ENCODE measurements around the gene GRIN1.
A peak's percentile ranks its signal among the peaks of the same experiment; 100 is the strongest.

GRIN1 gene

DNA sequence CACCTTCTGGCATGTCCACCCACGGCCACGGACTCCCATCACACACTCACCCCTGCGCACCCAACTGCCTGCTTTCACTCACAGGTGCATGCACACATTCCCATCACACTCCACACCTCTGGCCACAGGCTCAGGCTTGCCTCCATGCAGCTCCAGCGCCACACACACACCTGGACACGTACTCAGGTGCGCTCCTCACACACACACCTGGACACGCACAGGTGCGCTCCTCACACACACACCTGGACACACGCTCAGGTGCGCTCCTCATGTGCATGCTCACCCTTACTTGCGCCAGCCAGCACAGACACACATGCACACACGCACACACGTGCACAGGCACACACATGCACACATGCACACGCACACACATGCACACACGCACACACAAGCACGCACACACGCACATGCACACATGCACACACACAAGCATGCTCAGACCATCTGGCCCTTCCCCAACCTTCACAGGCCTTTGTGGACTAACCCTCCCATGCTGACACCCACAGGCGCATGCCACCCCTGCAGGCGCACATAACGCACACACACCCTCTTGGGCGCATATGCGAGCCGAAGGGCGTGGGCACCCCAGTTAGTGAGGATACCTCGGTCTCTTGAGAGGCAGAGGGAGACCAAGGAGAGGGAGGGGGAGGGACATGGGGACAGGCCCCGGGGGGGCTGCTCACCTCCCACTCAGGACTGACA, 8.3 kb downstream of the GRIN1 start:
- peak; percentile 35 for FAIRE-seq
- no peak for DNase-seq (ENCODE audit: insufficient read length, low spot score)
- TF ChIP-seq TAF1 (IDR thresholded peaks at IDR 0.05; ENCODE audit: low read depth, low read length) (no peak), POU2F2 (IDR thresholded peaks at IDR 0.05; ENCODE audit: low read depth, low read length) (no peak), POLR2AphosphoS5 (IDR thresholded peaks at IDR 0.05; ENCODE audit: low read depth, low read length) (no peak), POLR2A (IDR thresholded peaks at IDR 0.05; ENCODE audit: low read depth, low read length) (no peak), SPI1 (IDR thresholded peaks at IDR 0.05; ENCODE audit: low read depth, low read length) (no peak), PAX5 (IDR thresholded peaks at IDR 0.05; ENCODE audit: insufficient read depth, low read length, severe bottlenecking) (no peak)

DNA sequence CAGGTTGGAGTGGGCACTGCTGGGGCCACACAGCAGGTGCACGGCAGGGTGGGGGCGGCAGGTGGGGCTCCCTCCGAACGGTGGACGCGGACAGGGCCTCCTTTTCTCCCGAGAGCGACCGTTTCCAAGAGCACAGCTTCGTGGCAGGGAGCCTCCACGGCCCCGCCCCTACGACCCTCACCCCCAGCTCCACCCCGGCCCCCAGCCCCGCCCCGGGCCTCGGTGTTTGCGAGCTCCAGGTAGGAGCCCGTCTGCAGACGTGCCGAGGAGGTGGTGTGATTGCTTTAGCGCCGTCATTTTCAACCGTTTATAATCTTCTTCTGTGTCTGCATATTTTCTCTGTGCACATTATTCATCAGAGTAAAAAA, 8.8 kb downstream of the GRIN1 start:
- DNase-seq (ENCODE audit: insufficient read length, low spot score) (no peak), FAIRE-seq (no peak)
- TF ChIP-seq SPI1 (IDR thresholded peaks at IDR 0.05; ENCODE audit: low read depth, low read length) (no peak), PAX5 (IDR thresholded peaks at IDR 0.05; ENCODE audit: insufficient read depth, low read length, severe bottlenecking) (no peak), POU2F2 (IDR thresholded peaks at IDR 0.05; ENCODE audit: low read depth, low read length) (no peak), TAF1 (IDR thresholded peaks at IDR 0.05; ENCODE audit: low read depth, low read length) (no peak), POLR2A (IDR thresholded peaks at IDR 0.05; ENCODE audit: low read depth, low read length) (no peak), POLR2AphosphoS5 (IDR thresholded peaks at IDR 0.05; ENCODE audit: low read depth, low read length) (no peak)

DNA sequence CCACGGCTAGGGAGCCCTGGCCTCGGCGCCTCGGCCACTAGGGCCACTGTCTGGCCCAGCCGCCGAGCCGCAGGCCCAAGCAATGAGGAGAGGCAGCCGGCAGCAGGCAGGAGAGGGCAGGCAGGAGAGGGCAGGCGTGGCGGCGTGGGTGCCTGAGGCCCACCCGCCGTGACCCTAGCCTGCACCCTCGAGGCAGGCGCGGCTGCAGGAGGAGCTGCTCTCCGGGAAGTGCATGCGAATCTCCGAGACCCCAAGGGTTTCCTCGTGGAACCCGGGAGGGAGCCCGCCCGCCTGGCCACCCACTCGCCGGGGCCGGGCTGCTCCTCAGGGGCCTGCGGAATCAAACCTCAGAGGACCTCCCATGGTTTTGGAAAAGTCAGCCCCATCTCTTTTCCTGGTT, 9.3 kb downstream of the GRIN1 start:
- DNase-seq (ENCODE audit: insufficient read length, low spot score) (no peak), FAIRE-seq (no peak)

DNA sequence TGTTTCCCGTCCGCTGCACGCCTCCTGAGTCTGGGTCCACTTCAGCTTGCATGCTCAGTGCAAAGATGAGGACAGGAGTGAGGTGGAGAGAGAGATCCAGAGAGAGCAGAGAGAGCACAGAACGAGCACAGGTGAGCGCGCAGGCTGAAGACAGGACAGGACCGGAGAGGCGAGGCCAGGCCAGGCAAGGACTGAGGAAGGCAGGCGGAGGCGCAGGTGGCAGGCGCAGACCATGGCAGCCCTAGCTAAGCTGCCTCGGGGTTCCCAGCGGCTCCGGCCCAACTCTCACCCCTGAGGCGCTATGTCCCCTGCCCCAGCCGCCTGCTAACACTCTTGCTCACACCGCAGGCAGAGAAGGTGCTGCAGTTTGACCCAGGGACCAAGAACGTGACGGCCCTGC, 9.7 kb downstream of the GRIN1 start:
- TF ChIP-seq POU2F2 (IDR thresholded peaks at IDR 0.05; ENCODE audit: low read depth, low read length) (no peak), SPI1 (IDR thresholded peaks at IDR 0.05; ENCODE audit: low read depth, low read length) (no peak), POLR2A (IDR thresholded peaks at IDR 0.05; ENCODE audit: low read depth, low read length) (no peak), POLR2AphosphoS5 (IDR thresholded peaks at IDR 0.05; ENCODE audit: low read depth, low read length) (no peak), TAF1 (IDR thresholded peaks at IDR 0.05; ENCODE audit: low read depth, low read length) (no peak), PAX5 (IDR thresholded peaks at IDR 0.05; ENCODE audit: insufficient read depth, low read length, severe bottlenecking) (no peak)
- DNase-seq (ENCODE audit: insufficient read length, low spot score): no peak
- no peak for FAIRE-seq

More for the DNA sequence above, 9.3 kb downstream of the GRIN1 start:
- no peak for TF ChIP-seq POU2F2 (IDR thresholded peaks at IDR 0.05; ENCODE audit: low read depth, low read length)
- TF ChIP-seq SPI1 (IDR thresholded peaks at IDR 0.05; ENCODE audit: low read depth, low read length): no peak
- TF ChIP-seq POLR2AphosphoS5 (IDR thresholded peaks at IDR 0.05; ENCODE audit: low read depth, low read length): no peak
- no peak for TF ChIP-seq POLR2A (IDR thresholded peaks at IDR 0.05; ENCODE audit: low read depth, low read length)
- no peak for TF ChIP-seq PAX5 (IDR thresholded peaks at IDR 0.05; ENCODE audit: insufficient read depth, low read length, severe bottlenecking)
- no peak for TF ChIP-seq TAF1 (IDR thresholded peaks at IDR 0.05; ENCODE audit: low read depth, low read length)

DNA sequence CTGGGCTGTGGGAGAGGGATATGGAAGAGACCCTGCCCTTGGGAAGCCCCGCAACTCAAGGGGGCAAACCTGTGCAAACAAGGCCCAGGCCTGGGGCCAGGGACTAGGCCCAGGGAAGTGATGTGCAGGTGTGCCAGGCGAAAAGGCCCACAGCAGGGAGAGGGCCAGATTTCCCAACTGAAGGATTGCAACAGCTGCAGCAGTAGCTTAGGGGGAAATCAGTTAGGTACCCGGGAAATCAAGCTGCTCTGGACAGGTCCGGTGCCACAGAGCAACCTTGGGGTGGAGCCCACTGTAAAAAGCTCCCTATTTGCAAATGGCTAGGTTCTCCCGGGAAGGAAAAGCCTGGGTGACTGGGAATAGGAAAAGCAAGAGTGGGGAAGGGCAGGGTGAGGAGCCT, 10.4 kb downstream of the GRIN1 start:
- no peak for FAIRE-seq
- TF ChIP-seq SPI1 (IDR thresholded peaks at IDR 0.05; ENCODE audit: low read depth, low read length) (no peak), POU2F2 (IDR thresholded peaks at IDR 0.05; ENCODE audit: low read depth, low read length) (no peak), POLR2AphosphoS5 (IDR thresholded peaks at IDR 0.05; ENCODE audit: low read depth, low read length) (no peak), TAF1 (IDR thresholded peaks at IDR 0.05; ENCODE audit: low read depth, low read length) (no peak), PAX5 (IDR thresholded peaks at IDR 0.05; ENCODE audit: insufficient read depth, low read length, severe bottlenecking) (no peak), POLR2A (IDR thresholded peaks at IDR 0.05; ENCODE audit: low read depth, low read length) (no peak)
- no peak for DNase-seq (ENCODE audit: insufficient read length, low spot score)

DNA sequence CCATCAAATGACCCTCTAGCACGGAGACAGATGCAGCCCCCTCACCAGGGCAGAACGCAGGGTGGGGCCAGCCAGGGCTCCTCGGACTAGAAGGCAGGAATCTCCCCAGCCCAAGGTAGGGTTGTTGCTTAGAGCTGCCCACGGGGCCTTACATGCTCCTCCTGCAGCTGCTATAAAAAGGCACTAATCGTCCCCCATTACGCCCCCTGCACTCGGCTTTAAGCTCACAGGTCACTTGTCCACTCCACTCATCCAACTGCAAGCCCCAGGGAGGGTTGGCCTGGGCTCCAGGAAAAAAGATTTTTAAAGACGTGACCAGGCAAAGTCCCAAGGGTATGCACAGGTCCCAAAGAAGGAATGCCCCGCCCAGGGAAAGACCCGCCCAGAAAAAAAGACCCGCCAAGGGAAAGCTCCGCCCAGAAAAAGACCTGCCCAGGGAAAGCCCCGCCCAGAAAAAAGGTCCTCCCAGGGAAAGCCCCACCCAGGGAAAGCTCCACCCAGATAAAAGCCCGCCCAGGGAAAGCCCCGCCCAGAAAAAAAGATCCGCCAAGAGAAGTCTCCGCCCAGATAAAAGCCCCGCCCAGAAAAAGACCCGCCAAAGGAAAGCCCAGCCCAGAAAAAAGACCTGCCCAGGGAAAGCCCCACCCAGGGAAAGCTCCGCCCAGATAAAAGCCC, 11.1 kb downstream of the GRIN1 start:
- DNase-seq (ENCODE audit: insufficient read length, low spot score) (no peak), FAIRE-seq (no peak)
- TF ChIP-seq TAF1 (IDR thresholded peaks at IDR 0.05; ENCODE audit: low read depth, low read length) (no peak), PAX5 (IDR thresholded peaks at IDR 0.05; ENCODE audit: insufficient read depth, low read length, severe bottlenecking) (no peak), POU2F2 (IDR thresholded peaks at IDR 0.05; ENCODE audit: low read depth, low read length) (no peak), POLR2A (IDR thresholded peaks at IDR 0.05; ENCODE audit: low read depth, low read length) (no peak), POLR2AphosphoS5 (IDR thresholded peaks at IDR 0.05; ENCODE audit: low read depth, low read length) (no peak), SPI1 (IDR thresholded peaks at IDR 0.05; ENCODE audit: low read depth, low read length) (no peak)

DNA sequence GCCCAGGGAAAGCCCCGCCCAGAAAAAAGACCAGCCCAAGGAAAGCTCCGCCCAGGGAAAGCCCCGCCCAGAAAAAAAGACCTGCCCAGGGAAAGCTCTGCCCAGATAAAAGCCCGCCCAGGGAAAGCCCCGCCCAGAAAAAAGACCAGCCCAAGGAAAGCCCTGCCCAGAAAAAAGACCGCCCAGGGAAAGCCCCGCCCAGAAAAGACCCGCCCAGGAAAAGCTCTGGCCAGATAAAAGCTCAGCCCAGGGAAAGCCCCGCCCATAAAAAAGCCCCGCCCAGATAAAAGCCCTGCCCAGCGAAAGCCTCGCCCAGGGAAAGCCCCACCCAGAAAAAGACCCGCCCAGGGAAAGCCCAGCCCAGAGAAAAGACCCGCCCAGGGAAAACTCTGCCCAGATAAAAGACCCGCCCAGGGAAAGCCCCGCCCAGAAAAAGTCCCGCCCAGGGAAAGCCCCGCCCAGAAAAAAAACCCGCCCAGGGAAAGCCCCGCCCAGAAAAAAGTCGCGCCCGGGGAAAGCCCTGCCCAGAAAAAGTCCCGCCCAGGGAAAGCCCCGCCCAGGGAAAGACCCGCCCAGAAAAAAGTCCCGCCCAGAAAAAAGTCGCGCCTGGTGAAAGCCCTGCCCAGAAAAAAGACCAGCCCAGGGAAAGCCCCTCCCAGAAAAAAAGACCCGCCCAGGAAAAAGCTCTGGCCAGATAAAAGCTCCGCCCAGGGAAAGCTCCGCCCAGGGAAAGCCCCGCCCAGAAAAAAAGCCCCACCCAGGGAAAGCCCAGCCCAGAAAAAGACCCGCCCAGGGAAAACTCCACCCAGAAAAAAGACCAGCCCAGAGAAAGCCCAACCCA, 11.9 kb downstream of the GRIN1 start:
- TF ChIP-seq POU2F2 (IDR thresholded peaks at IDR 0.05; ENCODE audit: low read depth, low read length) (no peak), PAX5 (IDR thresholded peaks at IDR 0.05; ENCODE audit: insufficient read depth, low read length, severe bottlenecking) (no peak), POLR2A (IDR thresholded peaks at IDR 0.05; ENCODE audit: low read depth, low read length) (no peak), SPI1 (IDR thresholded peaks at IDR 0.05; ENCODE audit: low read depth, low read length) (no peak), POLR2AphosphoS5 (IDR thresholded peaks at IDR 0.05; ENCODE audit: low read depth, low read length) (no peak), TAF1 (IDR thresholded peaks at IDR 0.05; ENCODE audit: low read depth, low read length) (no peak)
- DNase-seq (ENCODE audit: insufficient read length, low spot score): peak; percentile 71
- no peak for FAIRE-seq

DNA sequence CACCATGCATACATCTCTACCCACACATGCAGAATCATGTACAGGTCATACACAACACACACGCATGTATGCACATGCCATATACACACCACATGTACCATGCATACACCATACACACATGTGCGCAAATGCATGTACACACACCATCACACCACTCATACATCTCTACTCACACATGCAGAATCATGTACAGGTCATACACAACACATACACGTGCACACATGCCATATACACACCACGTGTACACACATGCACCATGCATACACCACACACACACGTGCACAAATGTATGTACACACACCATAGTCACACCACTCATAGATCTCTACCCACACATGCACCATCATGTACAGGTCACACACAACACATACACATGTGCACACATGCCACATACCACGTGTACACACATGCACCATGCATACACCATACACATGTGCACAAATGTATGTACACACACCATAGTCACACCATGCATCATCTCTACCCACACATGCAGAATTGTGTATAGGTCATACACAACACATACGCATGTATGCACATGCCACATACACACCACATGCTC, 14.0 kb downstream of the GRIN1 start:
- TF ChIP-seq TAF1 (IDR thresholded peaks at IDR 0.05; ENCODE audit: low read depth, low read length) (no peak), PAX5 (IDR thresholded peaks at IDR 0.05; ENCODE audit: insufficient read depth, low read length, severe bottlenecking) (no peak)
- DNase-seq (ENCODE audit: insufficient read length, low spot score): no peak
- peak; percentile 90 for FAIRE-seq
